ENCODE results near the gene UCK2. TPM values are rescaled to one million over a fixed set of nuclear protein-coding genes. Genes with fewer than 3 reads are reported as not detected.

Gene UCK2
- total and polyA plus RNA-seq, 2 of the 8 experiments (the other 6 are each of a cell fraction or from before 2014, with no cell fraction given): 103 to 109 TPM

- TF ChIP-seq BACH1 (IDR thresholded peaks at IDR 0.05; ENCODE audit: low read length) (no peak), JUND (IDR thresholded peaks at IDR 0.05; ENCODE audit: low read length) (no peak), CHD1 (IDR thresholded peaks at IDR 0.05; ENCODE audit: low read depth, low read length) (no peak), POU5F1 (IDR thresholded peaks at IDR 0.05; ENCODE audit: low read depth, low read length) (no peak), PHF8 (conservative IDR thresholded peaks at IDR 0.05; ENCODE audit: low read depth, low read length) (no peak), TEAD4 (IDR thresholded peaks at IDR 0.05; ENCODE audit: low read depth, low read length) (no peak), HDAC6 (IDR thresholded peaks at IDR 0.05; ENCODE audit: low read depth, low read length) (no peak), CTBP2 (IDR thresholded peaks at IDR 0.05; ENCODE audit: borderline replicate concordance, insufficient read depth, insufficient read length, low read length) (no peak), MAX (IDR thresholded peaks at IDR 0.05) (peak; percentile 43), SAP30 (IDR thresholded peaks at IDR 0.05; ENCODE audit: insufficient read depth, insufficient replicate concordance, low read length) (no peak), CTCF (IDR thresholded peaks at IDR 0.05; ENCODE audit: control extremely low read depth in 1 of 3, insufficient read depth in 1 of 3, low read depth in 1 of 3, low read length in 3 of 3) (peak in 2 of 3 experiments; percentile 72 to 82; a peak in 3 of 4 replicates), TBP (IDR thresholded peaks at IDR 0.05; ENCODE audit: low read depth, low read length) (no peak), TAF7 (optimal IDR thresholded peaks at IDR 0.05; ENCODE audit: borderline replicate concordance, low read depth, low read length) (no peak), ATF2 (IDR thresholded peaks at IDR 0.05; ENCODE audit: low read length) (no peak), RFX5 (IDR thresholded peaks at IDR 0.05; ENCODE audit: borderline replicate concordance, low read depth, low read length) (no peak), RAD21 (IDR thresholded peaks at IDR 0.05 in 1 of 2, conservative IDR thresholded peaks at IDR 0.05 in 1 of 2; ENCODE audit: low read depth in 2 of 2, low read length in 2 of 2) (peak; percentile 77), GABPA (IDR thresholded peaks at IDR 0.05; ENCODE audit: borderline replicate concordance, insufficient read depth, low read length) (no peak)
These were observed 100.8 kb downstream of the UCK2 start (continued) for GRCh38 chr1:165928075-165928731.

Data from H1 (cell line).